GM23338 (cell line): ENCODE data around the gene SPA17. TPM values are rescaled to one million over a fixed set of nuclear protein-coding genes. Genes with fewer than 3 reads are reported as not detected.

Source experiments
- ATAC-seq: fragments of 200-7000 bp; cut with Tn5 transposase; 3 replicates; pipeline ENCODE4 v1.9.1; 2020
- DNase-seq: peaks from one replicate; pipeline ENCODE4 v3.0.0-alpha.2; 2015; ENCODE audit warnings: low spot score
- H2AFZ ChIP-seq: fragments of 200-600 bp; sonication (generic); 2 replicates; pipeline ENCODE4 v1.8.0; 2016; ENCODE audit warnings: antibody characterized with exemption, mild to moderate bottlenecking, moderate library complexity
- H3F3A ChIP-seq: fragments of 200-600 bp; sonication (generic); replicated peaks from 2 replicates; pipeline ENCODE4 v1.8.0; 2017; ENCODE audit warnings: antibody characterized with exemption, mixed run types, low read depth
- H3K27ac ChIP-seq: fragments of 200-600 bp; sonication (generic); 2 replicates; pipeline ENCODE4 v1.6.1; 2016; ENCODE audit warnings: low read depth
- H3K27me3 ChIP-seq: fragments of 200-600 bp; sonication (generic); 2 replicates; pipeline ENCODE4 v1.8.0; 2016; ENCODE audit warnings: mild to moderate bottlenecking, mixed run types, moderate library complexity; ENCODE audit not compliant: insufficient read depth
- H3K36me3 ChIP-seq: fragments of 200-600 bp; sonication (generic); 2 replicates; pipeline ENCODE4 v1.8.0; 2016; ENCODE audit warnings: mild to moderate bottlenecking; ENCODE audit not compliant: insufficient read depth
- H3K4me1 ChIP-seq: fragments of 200-600 bp; sonication (generic); 2 replicates; pipeline ENCODE4 v1.8.0; 2016; ENCODE audit warnings: mild to moderate bottlenecking, moderate library complexity; ENCODE audit not compliant: insufficient read depth
- H3K4me2 ChIP-seq: fragments of 200-600 bp; sonication (generic); 2 replicates; pipeline ENCODE4 v1.7.1; 2017; ENCODE audit warnings: mixed run types
- H3K4me3 ChIP-seq: fragments of 200-600 bp; sonication (generic); 2 replicates; pipeline ENCODE4 v1.6.1; 2016; ENCODE audit warnings: mixed run types
- H3K79me2 ChIP-seq: fragments of 200-600 bp; sonication (generic); replicated peaks from 2 replicates; pipeline ENCODE4 v1.8.0; 2017; ENCODE audit warnings: mild to moderate bottlenecking; ENCODE audit not compliant: insufficient read depth
- H3K9me2 ChIP-seq: fragments of 200-600 bp; sonication (generic); 2 replicates; pipeline ENCODE4 v1.8.0; 2017; ENCODE audit not compliant: insufficient read depth
- H4K20me1 ChIP-seq: fragments of 200-600 bp; sonication (generic); replicated peaks from 2 replicates; pipeline ENCODE4 v1.8.0; 2017; ENCODE audit warnings: mild to moderate bottlenecking; ENCODE audit not compliant: insufficient read depth
- H3K27ac Mint-ChIP-seq: 2 replicates; pipeline ENCODE4 v1.8.0; 2020; ENCODE audit warnings: inconsistent platforms, mild to moderate bottlenecking, moderate library complexity, mixed read lengths
- H3K27me3 Mint-ChIP-seq: 3 replicates; pipeline ENCODE4 v1.8.0; 2022; ENCODE audit warnings: low read depth, mild to moderate bottlenecking, moderate library complexity, mixed read lengths, inconsistent platforms; ENCODE audit not compliant: insufficient read depth, poor library complexity
- H3K36me3 Mint-ChIP-seq: 3 replicates; pipeline ENCODE4 v1.8.0; 2021; ENCODE audit warnings: low read depth, mild to moderate bottlenecking, inconsistent platforms, moderate library complexity, mixed read lengths
- H3K4me1 Mint-ChIP-seq: 3 replicates; pipeline ENCODE4 v1.8.0; 2020; ENCODE audit warnings: mild to moderate bottlenecking, inconsistent platforms, mixed read lengths
- H3K4me3 Mint-ChIP-seq: 3 replicates; pipeline ENCODE4 v1.8.0; 2021; ENCODE audit warnings: moderate library complexity, mild to moderate bottlenecking, inconsistent platforms, mixed read lengths
- H3K9me3 Mint-ChIP-seq: 3 replicates; pipeline ENCODE4 v1.8.0; 2020; ENCODE audit warnings: moderate library complexity, mild to moderate bottlenecking, inconsistent platforms, mixed read lengths
- CREB1 ChIP-seq: fragments of 250-450 bp; sonication (Bioruptor Pico); IDR thresholded peaks from 2 replicates; pipeline ENCODE4 v1.5.0; 2020; ENCODE audit warnings: low read depth, mild to moderate bottlenecking, moderate library complexity
- EZH2 ChIP-seq: fragments of 200-600 bp; sonication (generic); IDR thresholded peaks from one replicate; pipeline ENCODE4 v1.8.0; 2017; ENCODE audit warnings: antibody characterized with exemption, mild to moderate bottlenecking, low read depth; ENCODE audit not compliant: unreplicated experiment
- EZH2phosphoT487 ChIP-seq: fragments of 200-600 bp; sonication (generic); IDR thresholded peaks from one replicate; pipeline ENCODE4 v1.8.1; 2018; ENCODE audit warnings: antibody characterized with exemption; ENCODE audit not compliant: unreplicated experiment
- JUNB ChIP-seq: IDR thresholded peaks from one replicate; pipeline ENCODE4 v1.6.1; 2016; ENCODE audit warnings: antibody characterized with exemption; ENCODE audit not compliant: unreplicated experiment
- NANOG ChIP-seq: IDR thresholded peaks from 2 replicates; pipeline ENCODE4 v1.6.1; 2016; ENCODE audit warnings: antibody characterized with exemption, borderline replicate concordance
- POLR2AphosphoS5 ChIP-seq: IDR thresholded peaks from 2 replicates; pipeline ENCODE4 v1.6.1; 2016; ENCODE audit warnings: antibody characterized with exemption, low read depth
- STAT1 ChIP-seq: IDR thresholded peaks from one replicate; pipeline ENCODE4 v1.6.1; 2016; ENCODE audit warnings: antibody characterized with exemption; ENCODE audit not compliant: unreplicated experiment
- ZNF114 ChIP-seq: fragments of 250-450 bp; sonication (Bioruptor Pico); IDR thresholded peaks from 2 replicates; pipeline ENCODE4 v1.5.0; 2020; ENCODE audit warnings: mild to moderate bottlenecking, moderate library complexity
- ZNF331 ChIP-seq: fragments of 250-450 bp; sonication (Bioruptor Pico); IDR thresholded peaks from 2 replicates; pipeline ENCODE4 v1.5.0; 2020; ENCODE audit warnings: low read depth, mild to moderate bottlenecking, moderate library complexity
- polyA plus RNA-seq: library from polyadenylated mRNA; unstranded; fragments of >200 nt; fragmentation: Nextera tagmentation; extraction: Ambion mirVana; gene quantifications from 2 replicates; pipeline ENCODE4 v1.2.1, GENCODE V29; 2016
- total RNA-seq: library from RNA; depleted of rRNA; stranded (reverse); fragments of >200 nt; shearing (Covaris generic); gene quantifications from 2 replicates; pipeline ENCODE4 v1.2.3, GENCODE V29; 2014
- TF ChIP-seq, protein P1 (sequence below): IDR thresholded peaks from one replicate; pipeline ENCODE4 v1.6.1; 2018; ENCODE audit warnings: antibody characterized with exemption; ENCODE audit not compliant: unreplicated experiment
- TF ChIP-seq, protein P2 (sequence below), 2 experiments: fragments of 200-600 bp in 1 of 2; sonication (generic) in 1 of 2; conservative IDR thresholded peaks; 2 replicates each; pipeline versions ENCODE4 v1.5.1 to v1.6.1; 2016 to 2017; ENCODE audit warnings: antibody characterized with exemption in 2 of 2, low read depth in 2 of 2, mild to moderate bottlenecking in 2 of 2, moderate library complexity in 1 of 2
- TF ChIP-seq, protein P3 (sequence below): IDR thresholded peaks from 2 replicates; pipeline ENCODE4 v1.6.1; 2016; ENCODE audit warnings: antibody characterized with exemption

SPA17 gene
- total and polyA plus RNA-seq, 2 experiments from 2014 or later, result 3.2 to 14.9 TPM

DNA sequence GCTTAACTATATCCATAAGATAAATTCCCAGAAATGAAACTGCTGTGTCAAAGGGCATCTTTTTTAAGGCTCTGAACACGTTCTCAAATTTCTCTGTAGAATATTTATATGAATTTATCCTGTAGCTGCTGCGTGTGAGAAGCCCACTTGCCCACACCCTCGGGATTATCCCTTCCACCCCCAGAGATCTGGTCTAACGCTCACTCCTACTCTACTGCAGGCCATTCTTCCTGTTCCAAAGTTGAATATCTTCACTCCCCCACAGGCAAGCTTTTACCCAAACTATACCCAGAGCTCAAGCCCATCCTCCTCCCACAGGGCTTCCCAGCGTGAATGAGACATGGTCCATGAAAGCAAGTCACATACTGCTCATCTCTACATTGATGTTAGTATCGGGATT, 25.1 kb upstream of the SPA17 start:
- H3K79me2 ChIP-seq, result no peaks in the 10 kb centered on the region
- no peak overlapping the region for H3K4me2 ChIP-seq
- no peaks in the 10 kb centered on the region for H3K36me3 Mint-ChIP-seq
- no peaks in the 10 kb centered on the region for H3K36me3 ChIP-seq
- no peak overlapping the region for H2AFZ ChIP-seq
- H3K4me1 ChIP-seq, result no peaks in the 10 kb centered on the region
- TF ChIP-seq POLR2AphosphoS5 (no peak), ZNF114 (CRISPR knock-in tag) (no peak), CREB1 (no peak), EZH2phosphoT487 (no peak)
- H4K20me1 ChIP-seq, result no peaks in the 10 kb centered on the region
- no peak overlapping the region for H3K4me3 ChIP-seq
- ATAC-seq, result no peak
- DNase-seq, result no peak
- H3K27ac ChIP-seq, result no peak overlapping the region
- no peaks in the 10 kb centered on the region for H3K9me2 ChIP-seq
- no peaks in the 10 kb centered on the region for H3K27me3 ChIP-seq
- no peak overlapping the region for H3K4me3 Mint-ChIP-seq
- H3K9me3 Mint-ChIP-seq, result no peaks in the 10 kb centered on the region
- no peak overlapping the region for H3K27ac Mint-ChIP-seq
- peaks cover 3% of the 10 kb centered on the region for H3K27me3 Mint-ChIP-seq
- H3F3A ChIP-seq, result no peaks in the 10 kb centered on the region
- H3K4me1 Mint-ChIP-seq, result peaks cover 6% of the 10 kb centered on the region; the same call in 2 of the 3 replicates

DNA sequence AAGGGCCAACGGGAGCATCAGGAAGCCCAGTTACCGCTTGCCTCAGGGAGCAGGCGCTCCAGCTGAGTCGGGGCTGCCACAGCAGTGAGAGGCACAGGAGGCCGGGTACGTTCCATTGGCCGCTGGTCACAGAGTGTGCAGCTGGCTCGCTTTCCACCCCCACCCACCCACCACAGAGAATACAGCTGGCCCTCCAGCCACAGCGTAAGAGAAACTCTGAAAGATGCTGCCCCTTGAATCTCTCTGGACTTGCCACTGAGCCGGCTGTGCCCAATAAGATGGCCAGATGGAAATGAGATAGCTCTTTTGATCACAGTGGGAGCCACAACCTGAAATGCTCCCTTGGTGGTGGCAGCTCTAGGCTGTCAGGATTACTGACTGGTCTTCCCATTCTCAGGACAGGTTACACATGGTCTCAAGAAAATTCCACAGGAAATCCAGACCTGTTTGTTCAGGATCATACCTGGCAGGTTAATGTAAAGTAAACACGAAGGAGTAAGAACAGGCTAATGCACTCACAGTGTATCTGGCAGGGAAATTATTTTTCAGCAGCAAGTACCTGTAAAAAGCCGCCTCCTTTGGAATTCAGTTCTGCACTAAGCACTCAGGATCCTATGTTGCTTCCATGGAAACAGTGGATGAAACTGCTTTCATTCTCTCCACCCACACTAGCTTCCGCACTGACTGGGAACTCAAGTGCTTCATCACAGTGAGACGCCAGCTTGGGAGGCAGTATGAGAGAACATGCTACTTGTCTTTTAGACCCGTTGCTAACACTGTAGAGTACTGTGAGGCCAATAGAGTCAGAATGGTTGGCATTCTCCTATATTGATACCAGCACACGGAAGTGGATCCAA, 16.7 kb upstream of the SPA17 start:
- H3K4me3 ChIP-seq, result peak overlapping the region; percentile 31
- no peaks in the 10 kb centered on the region for H3K36me3 ChIP-seq
- no peaks in the 10 kb centered on the region for H3K9me3 Mint-ChIP-seq
- peak overlapping the region; percentile 43; the same call in 1 of the 3 replicates for H3K4me3 Mint-ChIP-seq
- H3K27me3 Mint-ChIP-seq, result peaks cover 7% of the 10 kb centered on the region
- H3K27ac Mint-ChIP-seq, result no peak overlapping the region
- no peaks in the 10 kb centered on the region for H3K27me3 ChIP-seq
- H3K4me1 Mint-ChIP-seq, result peaks cover 21% of the 10 kb centered on the region
- no peaks in the 10 kb centered on the region for H3F3A ChIP-seq
- no peaks in the 10 kb centered on the region for H3K9me2 ChIP-seq
- H3K36me3 Mint-ChIP-seq, result no peaks in the 10 kb centered on the region
- peak overlapping the region; percentile 6 for H3K4me2 ChIP-seq
- H4K20me1 ChIP-seq, result no peaks in the 10 kb centered on the region
- H2AFZ ChIP-seq, result 0 out of 2 replicates have a peak overlapping the region, but pooled peaks have one; percentile 15
- DNase-seq (peak; percentile 53), ATAC-seq (peak; percentile 89)
- H3K27ac ChIP-seq, result no peak overlapping the region
- peaks cover 17% of the 10 kb centered on the region for H3K4me1 ChIP-seq
- no peaks in the 10 kb centered on the region for H3K79me2 ChIP-seq
- TF ChIP-seq POLR2AphosphoS5 (no peak), ZNF114 (CRISPR knock-in tag) (no peak), NANOG (no peak), EZH2 (no peak), EZH2phosphoT487 (no peak), JUNB (no peak), STAT1 (no peak), CREB1 (no peak), ZNF331 (CRISPR knock-in tag) (no peak)
- TF ChIP-seq, protein P1, sequence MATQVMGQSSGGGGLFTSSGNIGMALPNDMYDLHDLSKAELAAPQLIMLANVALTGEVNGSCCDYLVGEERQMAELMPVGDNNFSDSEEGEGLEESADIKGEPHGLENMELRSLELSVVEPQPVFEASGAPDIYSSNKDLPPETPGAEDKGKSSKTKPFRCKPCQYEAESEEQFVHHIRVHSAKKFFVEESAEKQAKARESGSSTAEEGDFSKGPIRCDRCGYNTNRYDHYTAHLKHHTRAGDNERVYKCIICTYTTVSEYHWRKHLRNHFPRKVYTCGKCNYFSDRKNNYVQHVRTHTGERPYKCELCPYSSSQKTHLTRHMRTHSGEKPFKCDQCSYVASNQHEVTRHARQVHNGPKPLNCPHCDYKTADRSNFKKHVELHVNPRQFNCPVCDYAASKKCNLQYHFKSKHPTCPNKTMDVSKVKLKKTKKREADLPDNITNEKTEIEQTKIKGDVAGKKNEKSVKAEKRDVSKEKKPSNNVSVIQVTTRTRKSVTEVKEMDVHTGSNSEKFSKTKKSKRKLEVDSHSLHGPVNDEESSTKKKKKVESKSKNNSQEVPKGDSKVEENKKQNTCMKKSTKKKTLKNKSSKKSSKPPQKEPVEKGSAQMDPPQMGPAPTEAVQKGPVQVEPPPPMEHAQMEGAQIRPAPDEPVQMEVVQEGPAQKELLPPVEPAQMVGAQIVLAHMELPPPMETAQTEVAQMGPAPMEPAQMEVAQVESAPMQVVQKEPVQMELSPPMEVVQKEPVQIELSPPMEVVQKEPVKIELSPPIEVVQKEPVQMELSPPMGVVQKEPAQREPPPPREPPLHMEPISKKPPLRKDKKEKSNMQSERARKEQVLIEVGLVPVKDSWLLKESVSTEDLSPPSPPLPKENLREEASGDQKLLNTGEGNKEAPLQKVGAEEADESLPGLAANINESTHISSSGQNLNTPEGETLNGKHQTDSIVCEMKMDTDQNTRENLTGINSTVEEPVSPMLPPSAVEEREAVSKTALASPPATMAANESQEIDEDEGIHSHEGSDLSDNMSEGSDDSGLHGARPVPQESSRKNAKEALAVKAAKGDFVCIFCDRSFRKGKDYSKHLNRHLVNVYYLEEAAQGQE, result no peak
- TF ChIP-seq, protein P2, sequence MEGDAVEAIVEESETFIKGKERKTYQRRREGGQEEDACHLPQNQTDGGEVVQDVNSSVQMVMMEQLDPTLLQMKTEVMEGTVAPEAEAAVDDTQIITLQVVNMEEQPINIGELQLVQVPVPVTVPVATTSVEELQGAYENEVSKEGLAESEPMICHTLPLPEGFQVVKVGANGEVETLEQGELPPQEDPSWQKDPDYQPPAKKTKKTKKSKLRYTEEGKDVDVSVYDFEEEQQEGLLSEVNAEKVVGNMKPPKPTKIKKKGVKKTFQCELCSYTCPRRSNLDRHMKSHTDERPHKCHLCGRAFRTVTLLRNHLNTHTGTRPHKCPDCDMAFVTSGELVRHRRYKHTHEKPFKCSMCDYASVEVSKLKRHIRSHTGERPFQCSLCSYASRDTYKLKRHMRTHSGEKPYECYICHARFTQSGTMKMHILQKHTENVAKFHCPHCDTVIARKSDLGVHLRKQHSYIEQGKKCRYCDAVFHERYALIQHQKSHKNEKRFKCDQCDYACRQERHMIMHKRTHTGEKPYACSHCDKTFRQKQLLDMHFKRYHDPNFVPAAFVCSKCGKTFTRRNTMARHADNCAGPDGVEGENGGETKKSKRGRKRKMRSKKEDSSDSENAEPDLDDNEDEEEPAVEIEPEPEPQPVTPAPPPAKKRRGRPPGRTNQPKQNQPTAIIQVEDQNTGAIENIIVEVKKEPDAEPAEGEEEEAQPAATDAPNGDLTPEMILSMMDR (conservative IDR thresholded peaks at IDR 0.05; ENCODE audit: low read depth in 2 of 2), result no peak
- TF ChIP-seq, protein P3, sequence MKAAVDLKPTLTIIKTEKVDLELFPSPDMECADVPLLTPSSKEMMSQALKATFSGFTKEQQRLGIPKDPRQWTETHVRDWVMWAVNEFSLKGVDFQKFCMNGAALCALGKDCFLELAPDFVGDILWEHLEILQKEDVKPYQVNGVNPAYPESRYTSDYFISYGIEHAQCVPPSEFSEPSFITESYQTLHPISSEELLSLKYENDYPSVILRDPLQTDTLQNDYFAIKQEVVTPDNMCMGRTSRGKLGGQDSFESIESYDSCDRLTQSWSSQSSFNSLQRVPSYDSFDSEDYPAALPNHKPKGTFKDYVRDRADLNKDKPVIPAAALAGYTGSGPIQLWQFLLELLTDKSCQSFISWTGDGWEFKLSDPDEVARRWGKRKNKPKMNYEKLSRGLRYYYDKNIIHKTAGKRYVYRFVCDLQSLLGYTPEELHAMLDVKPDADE, result no peak
